Esophagus squamous epithelium (tissue), 5 donors: ENCODE results near the gene CD44. TPM values are rescaled to one million over a fixed set of nuclear protein-coding genes. Genes with fewer than 3 reads are reported as not detected.

Source experiments
- DNase-seq: peaks from one replicate; lab custom pipeline; 2025; lab: John Stamatoyannopoulos, UW
- H3K27ac ChIP-seq, 4 donors: fragments of 200-600 bp; sonication (generic); one replicate each; pipeline ENCODE4 v1.5.1; 2016 to 2019; ENCODE audit warnings: mild to moderate bottlenecking in 1 of 4
- H3K27me3 ChIP-seq, 4 donors: fragments of 200-600 bp; sonication (generic); 1 replicate in 3 of 4; 2 replicates in 1 of 4; pipeline versions ENCODE4 v1.5.1 to v1.6.0; 2017 to 2021; ENCODE audit warnings: antibody characterized with exemption in 1 of 4
- H3K36me3 ChIP-seq, 3 donors: fragments of 200-600 bp; sonication (generic); one replicate each; pipeline ENCODE4 v1.5.1; 2016 to 2019
- H3K4me1 ChIP-seq, 3 donors: fragments of 200-600 bp; sonication (generic); one replicate each; pipeline ENCODE4 v1.5.1; 2017 to 2019
- H3K4me3 ChIP-seq, 4 donors: fragments of 200-600 bp; sonication (generic); 1 replicate in 3 of 4; 2 replicates in 1 of 4; pipeline ENCODE4 v1.5.1; 2016 to 2019; ENCODE audit warnings: mild to moderate bottlenecking in 2 of 4, moderate library complexity in 1 of 4
- H3K9me3 ChIP-seq, 3 donors: fragments of 200-600 bp; sonication (generic); one replicate each; pipeline ENCODE4 v1.5.1; 2016 to 2019
- POLR2A ChIP-seq, 4 donors: fragments of 450-650 bp; IDR thresholded peaks; one replicate each; pipeline ENCODE4 v1.6.1; 2017; ENCODE audit warnings: antibody characterized with exemption in 4 of 4, mild to moderate bottlenecking in 4 of 4, moderate library complexity in 3 of 4
- WGBS, 2 donors: methylation state at CpG; one replicate each; pipeline ENCODE4 v1.1.5; 2018; 5-methylcytosine and 5-hydroxymethylcytosine counted together
- intact Hi-C: fragments of 100-400 bp; cut with DNase I; formaldehyde crosslinking; loops from one replicate; pipeline ENCODE4 v1.15.0; 2022
- total RNA-seq, 4 donors: library from RNA; depleted of rRNA; stranded (reverse); fragments of >200 nt; gene quantifications; one replicate each; pipeline ENCODE4 v1.1.0, GENCODE V29; 2016
- TF ChIP-seq, protein P1 (sequence below), 6 experiments: fragments of 450-650 bp in 4 of 6; fragments of 200-600 bp in 2 of 6; sonication (generic) in 2 of 6; IDR thresholded peaks; one replicate each; pipeline ENCODE4 v1.5.1; 2016 to 2019; ENCODE audit warnings: antibody characterized with exemption in 6 of 6, mild to moderate bottlenecking in 4 of 6, moderate library complexity in 4 of 6
- donor health status: DM: yes; HTN: yes; CAD: no.

Gene CD44
- total RNA-seq, 4 donors from 2014 or later, result 418 to 565 (median 463) TPM

DNA sequence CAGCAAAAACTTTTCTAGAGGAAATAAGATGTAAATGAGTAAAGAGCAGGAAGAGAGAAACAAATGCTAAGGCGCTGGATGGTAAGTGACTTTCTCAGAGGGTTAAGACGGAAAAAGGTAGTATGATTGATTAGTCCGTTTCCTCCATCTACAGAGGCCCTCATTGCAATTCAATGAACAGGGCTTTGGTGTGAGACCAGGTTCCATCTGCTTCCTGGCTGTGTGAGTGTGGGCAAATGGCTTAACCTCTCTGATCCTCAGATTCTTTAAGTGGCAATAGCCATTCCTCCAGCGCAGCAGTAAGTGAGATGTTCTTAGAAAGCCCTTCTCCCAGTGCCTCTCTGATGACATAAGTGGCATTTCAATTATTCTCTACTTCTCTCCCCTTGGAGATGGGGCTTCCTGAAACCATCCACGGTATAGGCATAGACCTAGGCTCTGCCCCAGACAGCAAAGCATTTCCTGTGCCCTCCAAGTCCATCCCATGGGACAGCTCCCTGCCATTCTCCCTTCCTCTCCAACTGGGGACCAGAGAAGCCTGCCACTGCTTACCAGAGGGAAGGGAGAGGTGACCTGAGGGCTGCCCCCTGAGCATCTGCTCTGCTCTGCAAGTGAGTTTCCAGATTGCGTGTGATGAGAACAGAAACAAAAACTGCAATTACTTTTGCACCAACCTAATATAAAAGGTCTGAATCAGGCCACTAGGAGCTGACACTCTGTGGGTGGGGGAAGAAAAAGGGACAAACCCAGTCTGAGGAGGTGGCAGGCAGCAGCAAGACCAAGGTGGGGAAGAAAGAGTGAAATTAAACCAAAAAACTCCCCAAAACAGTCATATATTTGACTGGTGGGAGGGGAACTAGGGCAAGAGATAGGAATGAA lies 12.7 kb upstream of the CD44 start:
- peaks cover 0 to 6% (median 0%) of the 10 kb centered on the region in 3 donors for H3K4me1 ChIP-seq
- H3K27ac ChIP-seq, result peak overlapping the region in 1 of 4 donors; percentile 5
- H3K4me3 ChIP-seq, result no peak overlapping the region
- H3K36me3 ChIP-seq, result no peaks in the 10 kb centered on the region
- H3K9me3 ChIP-seq, result no peaks in the 10 kb centered on the region
- no peaks in the 10 kb centered on the region for H3K27me3 ChIP-seq
- intact Hi-C loops, result no loop called here
- no peak for DNase-seq
- TF ChIP-seq, protein P1, sequence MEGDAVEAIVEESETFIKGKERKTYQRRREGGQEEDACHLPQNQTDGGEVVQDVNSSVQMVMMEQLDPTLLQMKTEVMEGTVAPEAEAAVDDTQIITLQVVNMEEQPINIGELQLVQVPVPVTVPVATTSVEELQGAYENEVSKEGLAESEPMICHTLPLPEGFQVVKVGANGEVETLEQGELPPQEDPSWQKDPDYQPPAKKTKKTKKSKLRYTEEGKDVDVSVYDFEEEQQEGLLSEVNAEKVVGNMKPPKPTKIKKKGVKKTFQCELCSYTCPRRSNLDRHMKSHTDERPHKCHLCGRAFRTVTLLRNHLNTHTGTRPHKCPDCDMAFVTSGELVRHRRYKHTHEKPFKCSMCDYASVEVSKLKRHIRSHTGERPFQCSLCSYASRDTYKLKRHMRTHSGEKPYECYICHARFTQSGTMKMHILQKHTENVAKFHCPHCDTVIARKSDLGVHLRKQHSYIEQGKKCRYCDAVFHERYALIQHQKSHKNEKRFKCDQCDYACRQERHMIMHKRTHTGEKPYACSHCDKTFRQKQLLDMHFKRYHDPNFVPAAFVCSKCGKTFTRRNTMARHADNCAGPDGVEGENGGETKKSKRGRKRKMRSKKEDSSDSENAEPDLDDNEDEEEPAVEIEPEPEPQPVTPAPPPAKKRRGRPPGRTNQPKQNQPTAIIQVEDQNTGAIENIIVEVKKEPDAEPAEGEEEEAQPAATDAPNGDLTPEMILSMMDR (IDR thresholded peaks at IDR 0.05), result peak in 1 of 6 experiments; percentile 7
- TF ChIP-seq POLR2A (IDR thresholded peaks at IDR 0.05), result no peak
- 61 to 85% methylated on average over 4 to 6 of the region's 6 CpGs for WGBS, 2 donors

DNA sequence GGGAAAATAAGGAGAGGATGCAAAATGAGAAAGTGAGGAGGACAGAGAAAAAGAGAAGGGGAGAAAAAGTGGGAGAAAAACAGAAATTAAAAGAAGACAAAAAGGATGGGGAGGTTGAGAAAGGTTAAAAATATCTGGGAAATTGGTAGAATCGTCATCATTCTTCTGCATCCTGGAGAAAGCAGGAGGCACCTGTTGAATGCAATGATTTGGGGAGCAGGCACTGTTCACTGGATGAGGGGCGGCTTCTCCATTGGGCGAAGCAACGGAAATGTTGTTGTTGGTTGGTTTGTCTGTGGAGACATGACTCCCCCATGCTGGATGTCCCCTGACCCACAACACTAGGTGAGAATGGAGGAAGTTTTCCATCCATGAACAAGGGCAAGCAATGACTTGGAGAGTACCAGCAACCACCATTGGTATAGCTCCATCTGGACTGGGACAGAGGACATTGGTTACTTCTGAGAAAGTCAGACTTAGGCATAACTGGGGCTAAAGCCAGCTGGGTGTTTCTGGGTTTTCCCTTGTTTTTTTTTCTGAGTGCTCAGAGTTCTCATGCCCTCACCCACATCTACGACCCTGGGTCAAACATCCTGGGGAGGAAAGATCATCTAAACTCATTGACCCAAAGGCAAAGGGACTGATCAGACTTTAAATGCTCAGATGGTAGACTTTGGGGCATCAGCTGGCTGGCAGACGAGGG lies 11.9 kb upstream of the CD44 start:
- no peak for DNase-seq
- TF ChIP-seq, protein P1 (IDR thresholded peaks at IDR 0.05), result no peak
- TF ChIP-seq POLR2A (IDR thresholded peaks at IDR 0.05), result no peak
- Histone ChIP-seq H3K27me3 (no peaks in the 10 kb centered on the region), H3K36me3 (no peaks in the 10 kb centered on the region), H3K4me1 (peaks cover 0 to 11% (median 0%) of the 10 kb centered on the region in 3 donors), H3K4me3 (no peak overlapping the region), H3K9me3 (no peaks in the 10 kb centered on the region), H3K27ac (no peak overlapping the region)
- 73 to 91% methylated on average over 5 of the region's 6 CpGs for WGBS, 2 donors
- intact Hi-C loops, result no loop called here

DNA sequence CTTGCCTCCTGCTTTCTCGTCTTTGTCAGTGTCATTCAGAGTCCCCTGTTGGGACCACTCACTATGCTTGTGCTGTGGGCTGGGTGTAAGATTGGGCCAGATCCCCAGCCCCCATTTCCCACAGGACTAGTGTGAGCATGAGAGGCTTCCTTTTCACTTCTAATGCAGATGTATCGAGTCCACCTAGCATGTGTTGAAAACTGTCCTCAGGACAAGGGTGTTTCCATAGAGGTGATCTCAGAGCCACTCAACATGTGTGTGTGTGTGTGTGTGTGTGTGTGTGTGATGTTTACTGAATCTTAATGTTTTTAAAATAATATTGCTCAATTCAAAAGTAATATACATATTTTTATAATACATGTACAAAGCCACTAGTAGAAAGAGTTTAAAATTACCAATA lies 11.4 kb upstream of the CD44 start:
- TF ChIP-seq, protein P1 (IDR thresholded peaks at IDR 0.05), result no peak
- TF ChIP-seq POLR2A (IDR thresholded peaks at IDR 0.05), result no peak
- intact Hi-C loops, result no loop called here
- H3K9me3 ChIP-seq, result no peaks in the 10 kb centered on the region
- no peak for DNase-seq
- H3K36me3 ChIP-seq, result no peaks in the 10 kb centered on the region
- H3K27me3 ChIP-seq, result no peaks in the 10 kb centered on the region
- WGBS, 2 donors, result 83 to 90% methylated on average over 1 to 2 of the region's 2 CpGs
- no peak overlapping the region for H3K4me3 ChIP-seq
- H3K27ac ChIP-seq, result no peak overlapping the region
- H3K4me1 ChIP-seq, result peaks cover 0 to 14% (median 0%) of the 10 kb centered on the region in 3 donors

DNA sequence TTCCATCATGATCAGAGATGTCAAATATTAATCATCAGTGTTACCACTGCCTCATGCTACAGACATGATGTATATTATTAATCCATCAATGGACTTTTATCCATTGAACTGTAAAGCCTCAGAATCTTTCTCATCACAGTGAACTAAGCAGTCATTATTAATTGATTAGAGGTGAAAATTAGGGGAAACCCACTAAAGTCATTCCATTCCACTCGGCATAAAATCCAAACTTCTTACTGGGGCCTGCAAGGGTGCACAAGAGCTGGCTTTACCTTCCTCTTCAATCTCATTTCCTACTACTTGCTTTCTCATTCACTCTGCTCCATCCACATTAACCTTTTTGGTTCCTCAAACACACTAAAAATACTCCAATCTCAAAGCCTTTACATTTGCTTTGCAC lies 7.9 kb upstream of the CD44 start:
- Histone ChIP-seq H3K27me3 (no peaks in the 10 kb centered on the region), H3K4me3 (no peak overlapping the region), H3K27ac (no peak overlapping the region), H3K36me3 (no peaks in the 10 kb centered on the region), H3K9me3 (no peaks in the 10 kb centered on the region), H3K4me1 (peaks cover 0 to 22% (median 7%) of the 10 kb centered on the region in 3 donors)
- intact Hi-C loops, result no loop called here
- no peak for DNase-seq
- no peak for TF ChIP-seq POLR2A (IDR thresholded peaks at IDR 0.05)
- TF ChIP-seq, protein P1 (IDR thresholded peaks at IDR 0.05), result no peak
- 62 to 70% methylated on average over 1 of the region's 1 CpG for WGBS, 2 donors

DNA sequence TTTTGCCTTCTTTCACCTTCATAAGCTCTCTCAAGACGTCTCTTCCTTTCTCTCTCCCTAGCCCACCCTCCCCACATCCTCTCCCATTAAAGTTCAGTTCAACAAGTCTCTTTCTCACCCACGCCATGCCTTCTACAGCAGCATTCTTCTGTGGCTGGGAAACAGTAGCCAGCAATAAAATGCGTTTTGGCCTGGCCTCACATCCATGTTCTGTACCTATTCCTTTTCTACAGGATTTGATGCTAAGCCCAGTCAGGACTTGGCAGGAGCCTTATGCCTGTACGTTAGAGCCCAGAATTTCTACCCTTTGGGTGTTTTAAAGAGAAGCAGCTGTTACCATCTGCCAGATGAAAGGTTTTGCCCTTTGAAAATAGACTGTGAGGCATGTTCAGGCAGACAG lies 7.1 kb upstream of the CD44 start:
- Histone ChIP-seq H3K4me3 (no peak overlapping the region), H3K36me3 (no peaks in the 10 kb centered on the region), H3K9me3 (no peaks in the 10 kb centered on the region), H3K27ac (no peak overlapping the region), H3K4me1 (peaks cover 0 to 25% (median 7%) of the 10 kb centered on the region in 3 donors), H3K27me3 (no peaks in the 10 kb centered on the region)
- no peak for DNase-seq
- 44 to 46% methylated on average over 4 of the region's 4 CpGs for WGBS, 2 donors
- intact Hi-C loops, result no loop called here
- TF ChIP-seq, protein P1 (IDR thresholded peaks at IDR 0.05), result no peak
- no peak for TF ChIP-seq POLR2A (IDR thresholded peaks at IDR 0.05)
